Measurements from ENCODE around the gene RNF114.

The RNF114 gene

GRCh38 chr20:49904440-49905214, 31.6 kb upstream of the RNF114 start:
- no peak for DNase-seq

DNA sequence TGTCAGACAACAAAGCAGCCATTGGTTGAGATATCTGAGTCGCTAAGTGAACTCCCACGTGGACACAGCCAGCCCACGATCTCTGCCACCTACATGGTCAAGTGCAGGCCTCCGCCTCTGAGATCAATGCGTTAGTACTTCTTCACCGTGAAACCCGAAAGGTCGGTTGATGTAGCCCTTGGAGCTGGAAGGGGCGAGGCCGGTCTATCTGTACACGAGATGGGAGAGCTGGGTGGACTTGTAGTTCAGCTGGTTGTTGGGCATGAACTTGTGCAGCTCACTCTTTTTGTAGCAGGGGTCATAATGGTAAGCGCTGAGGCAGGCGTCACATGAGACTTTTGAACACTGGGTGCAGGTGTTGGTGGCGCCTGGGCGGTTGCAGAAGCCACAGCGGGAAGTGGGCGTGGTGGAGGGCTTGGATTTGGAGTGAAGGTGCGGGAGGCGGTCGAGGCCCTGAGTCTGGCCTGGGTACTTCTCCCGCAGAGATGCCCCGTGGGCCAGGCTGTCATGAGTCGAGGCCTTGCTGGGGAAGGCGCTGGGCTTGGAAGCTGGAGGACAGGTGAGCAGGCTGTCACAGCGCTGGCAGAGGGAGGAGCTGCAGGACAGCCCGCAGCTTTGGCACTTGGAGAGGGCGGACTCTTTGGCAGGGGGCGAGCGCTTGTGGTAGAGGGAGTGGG, 30.6 kb upstream of the RNF114 start:
- no peak for DNase-seq

GRCh38 chr20:49906101-49906604, 30.0 kb upstream of the RNF114 start:
- DNase-seq: no peak

GRCh38 chr20:49906615-49907154, 29.5 kb upstream of the RNF114 start:
- no peak for DNase-seq

- DNase-seq: no peak
Observed at GRCh38 chr20:49907405-49908257, 28.6 kb upstream of the RNF114 start.

GRCh38 chr20:49908258-49908565, 28.0 kb upstream of the RNF114 start:
- no peak for DNase-seq

- no peak for DNase-seq
Observed at GRCh38 chr20:49909499-49910339, 26.5 kb upstream of the RNF114 start.

DNA sequence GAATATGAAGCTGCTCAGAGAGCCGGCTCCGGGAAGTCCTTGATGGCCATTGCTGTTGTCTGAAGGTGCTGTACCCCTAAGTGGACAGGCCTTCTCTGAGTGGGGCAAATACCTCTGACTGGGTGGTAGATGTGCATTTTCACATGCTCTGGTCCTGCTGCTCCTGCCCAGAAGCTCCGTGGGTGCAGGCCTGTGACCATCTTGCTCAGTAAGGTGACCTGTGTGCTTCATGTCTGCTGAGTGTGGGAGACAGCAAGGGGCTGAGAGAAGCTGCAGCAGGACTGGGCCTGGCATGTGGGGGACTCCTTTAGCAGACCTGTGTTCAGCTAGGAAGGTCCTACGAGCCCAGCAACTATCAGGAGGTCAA, 25.9 kb upstream of the RNF114 start:
- no peak for DNase-seq

- DNase-seq: no peak
Observed at GRCh38 chr20:49913399-49914047, 22.7 kb upstream of the RNF114 start.

- DNase-seq: no peak
Observed at GRCh38 chr20:49914310-49915117, 21.7 kb upstream of the RNF114 start.

- no peak for DNase-seq
Observed at GRCh38 chr20:49915118-49915379, 21.1 kb upstream of the RNF114 start.

- DNase-seq: peak; percentile 83
Observed at GRCh38 chr20:49915380-49916145, 20.6 kb upstream of the RNF114 start, which contains the start of gene SPATA2. TSS of gene SPATA2 (minus strand) at chr20:49915529. CDS start at chr20:49908490, 7,039 bp downstream.

DNA sequence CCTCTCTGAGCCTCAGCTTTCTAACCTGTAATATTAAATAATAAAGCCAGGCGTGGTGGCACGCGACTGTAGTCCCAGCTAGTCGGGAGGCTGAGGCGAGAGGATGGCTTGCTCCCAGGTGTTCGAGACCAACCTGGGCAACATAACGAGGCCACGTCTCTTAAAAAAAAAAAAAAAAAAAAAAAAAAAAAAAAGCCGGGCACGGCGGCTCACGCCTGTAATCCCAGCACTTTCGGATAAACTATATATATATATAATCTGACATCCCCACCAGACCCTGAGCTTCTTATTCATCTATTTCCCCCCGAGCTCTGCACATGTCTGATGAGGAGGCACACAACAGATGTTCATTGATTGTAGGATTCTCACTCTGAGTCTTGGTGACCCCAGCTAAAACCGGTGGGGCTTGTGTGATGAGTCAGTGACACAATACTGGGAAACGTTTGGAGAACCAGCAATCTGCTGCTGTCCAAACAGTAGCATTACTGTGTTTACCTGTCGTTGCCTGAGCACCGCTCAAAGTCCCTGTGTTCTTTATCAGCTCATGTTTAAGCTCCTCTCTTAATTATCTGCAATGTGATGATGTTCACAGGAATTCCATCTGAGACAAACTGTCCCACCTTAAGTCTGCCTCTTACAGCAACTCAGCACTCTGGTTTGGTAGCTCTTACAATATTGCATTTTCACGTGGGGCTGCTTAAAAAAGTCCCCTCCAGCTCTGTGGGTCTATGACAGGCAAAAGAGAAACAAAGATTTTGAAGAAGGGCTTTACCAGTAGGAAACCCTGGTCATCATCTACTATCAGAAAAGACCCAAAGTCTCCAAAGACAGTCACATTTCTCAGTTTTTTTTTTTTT, 19.8 kb upstream of the RNF114 start:
- DNase-seq: no peak

DNA sequence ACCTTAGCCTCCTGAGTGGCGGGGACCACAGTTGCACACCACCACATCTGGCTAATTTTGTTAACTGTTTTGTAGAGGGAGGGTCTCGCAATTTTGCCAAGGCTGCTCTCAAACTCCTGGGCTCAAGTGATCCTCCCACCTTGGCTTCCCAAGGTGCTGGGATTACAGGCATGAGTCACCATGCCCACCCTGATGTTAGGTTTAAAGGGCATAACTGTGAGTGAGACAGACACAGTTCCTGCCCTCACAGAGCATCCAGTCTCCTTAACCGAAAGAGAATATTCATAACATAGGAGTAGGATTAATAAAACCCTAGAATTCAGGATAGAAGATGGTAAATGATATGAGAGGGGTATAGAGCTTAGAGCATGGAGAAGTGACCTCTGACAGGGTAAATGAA, 17.8 kb upstream of the RNF114 start:
- no peak for DNase-seq

DNA sequence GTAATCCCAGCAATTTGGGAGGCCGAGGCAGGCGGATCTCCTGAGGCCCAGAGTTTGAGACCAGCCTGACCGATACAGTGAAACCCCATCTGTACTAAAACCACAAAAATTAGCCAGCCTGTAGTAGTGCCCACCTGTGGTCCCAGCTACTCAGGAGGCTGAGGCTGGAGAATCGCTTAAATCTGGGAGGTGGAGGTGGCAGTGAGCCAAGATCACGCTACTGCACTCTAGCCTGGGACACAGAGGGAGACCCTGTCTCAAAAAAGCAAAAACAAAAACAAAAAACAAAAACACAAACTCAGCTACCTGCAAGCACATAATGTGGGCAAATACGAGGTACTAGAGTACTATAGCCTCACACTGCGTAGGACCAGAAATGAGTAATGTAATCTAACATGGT, 17.2 kb upstream of the RNF114 start:
- no peak for DNase-seq

- no peak for DNase-seq
Observed at GRCh38 chr20:49919461-49919860, 16.7 kb upstream of the RNF114 start.

- no peak for DNase-seq
Observed at GRCh38 chr20:49924247-49924646, 11.9 kb upstream of the RNF114 start.

DNA sequence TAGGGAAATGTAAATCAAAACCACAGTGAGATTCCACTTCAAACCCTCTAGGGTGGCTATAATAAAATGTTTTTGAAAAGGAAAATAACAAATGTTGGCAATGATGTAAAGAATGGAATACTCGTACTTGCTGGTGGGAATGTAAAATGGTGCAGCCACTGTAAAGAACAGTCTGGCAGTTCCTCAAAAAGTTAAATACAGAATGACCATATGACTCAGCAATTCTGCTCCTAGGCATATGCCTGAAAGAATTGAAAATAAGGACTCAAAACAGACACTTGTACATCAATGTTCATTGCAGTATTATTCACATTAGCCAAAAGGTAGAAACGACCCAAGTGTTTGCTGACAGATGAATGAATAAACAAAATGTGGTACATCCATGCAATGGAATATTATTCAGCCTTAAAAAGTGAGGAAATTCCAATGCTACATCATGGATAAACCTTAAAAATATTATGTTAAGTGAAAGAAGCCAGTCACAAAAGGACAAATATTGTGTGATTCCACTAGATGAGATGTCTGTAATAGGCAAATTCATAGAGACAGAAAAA, 10.2 kb upstream of the RNF114 start:
- DNase-seq: no peak

All from NCI-H1417 treated with DMSO at 0.1 percent for 48 hours (cell line).